Measurements from ENCODE around the gene SLC9B2.
"Not testable (repeated sequence)": the region's sequence is repeated elsewhere in the genome, so short reads cannot be mapped to it uniquely, and the experiment has no call there.

SLC9B2 gene

DNA sequence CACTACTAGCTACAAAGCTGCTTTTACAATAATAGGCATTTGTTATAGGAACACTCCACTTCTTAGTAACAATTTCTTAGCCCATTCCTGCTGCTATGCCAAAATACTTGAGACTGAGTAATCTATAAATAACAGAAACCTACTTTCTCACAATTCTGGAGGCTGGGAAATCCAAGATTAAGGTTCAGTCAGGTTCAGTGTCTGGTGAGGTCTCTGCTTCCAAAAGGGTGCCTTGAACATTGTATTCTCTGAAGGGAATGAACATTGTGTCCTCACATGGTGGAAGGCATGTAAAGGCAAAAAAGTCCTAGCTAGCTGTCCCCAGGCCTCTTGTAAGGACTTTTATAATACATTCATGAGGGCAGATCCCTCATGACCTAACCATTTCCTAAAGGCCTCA lies 64.0 kb downstream of the SLC9B2 start:
- no peak for DNase-seq

DNA sequence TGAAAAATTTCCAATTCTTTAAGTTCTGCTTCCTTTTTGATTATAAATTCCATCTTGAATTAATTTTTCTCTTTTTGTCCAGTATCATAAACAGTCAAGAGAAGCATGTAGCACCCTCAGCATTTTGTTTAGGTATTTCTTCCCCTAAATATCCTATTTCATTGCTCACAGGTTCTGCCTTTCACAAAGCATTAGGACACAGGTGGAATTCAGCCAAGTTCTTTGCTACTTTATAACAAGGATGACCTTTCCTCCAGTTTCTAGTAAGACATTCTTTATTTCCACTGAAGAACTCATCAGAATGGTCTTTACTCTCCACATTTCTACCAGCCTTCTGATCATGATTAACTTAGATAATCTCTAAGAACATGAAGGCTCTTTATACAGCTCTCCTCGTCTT lies 64.5 kb downstream of the SLC9B2 start:
- DNase-seq, result no peak

DNA sequence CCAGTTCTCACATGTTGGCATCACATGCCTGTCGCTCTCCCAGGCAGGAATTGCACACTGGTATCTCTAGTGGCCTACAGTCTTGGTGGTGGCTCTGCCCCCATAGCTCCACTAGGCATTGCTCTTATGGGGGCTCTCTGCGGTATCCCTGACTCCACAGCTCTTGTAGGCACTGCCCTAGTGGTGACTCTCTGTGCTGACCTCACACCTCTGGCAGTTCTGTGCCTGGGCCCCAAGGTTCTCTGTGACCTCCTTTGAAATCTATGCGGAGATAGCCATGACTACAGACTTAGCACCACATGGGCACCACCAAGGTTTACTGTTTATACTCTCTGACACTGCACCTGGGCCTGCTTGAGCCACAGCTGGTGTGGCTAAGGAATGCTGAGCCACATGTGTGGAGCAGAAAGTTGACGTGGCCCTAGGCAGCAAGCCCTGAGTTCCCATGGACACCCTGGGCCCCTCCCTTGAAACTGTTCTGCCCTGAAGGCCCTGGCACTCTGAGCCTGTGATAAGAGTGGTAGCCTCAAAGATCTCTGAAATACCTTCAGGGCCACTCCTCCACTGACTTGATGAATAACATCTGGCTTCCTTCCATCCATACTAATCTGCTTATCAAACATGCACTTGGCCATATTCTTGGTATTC lies 65.1 kb downstream of the SLC9B2 start:
- DNase-seq, result no peak

DNA sequence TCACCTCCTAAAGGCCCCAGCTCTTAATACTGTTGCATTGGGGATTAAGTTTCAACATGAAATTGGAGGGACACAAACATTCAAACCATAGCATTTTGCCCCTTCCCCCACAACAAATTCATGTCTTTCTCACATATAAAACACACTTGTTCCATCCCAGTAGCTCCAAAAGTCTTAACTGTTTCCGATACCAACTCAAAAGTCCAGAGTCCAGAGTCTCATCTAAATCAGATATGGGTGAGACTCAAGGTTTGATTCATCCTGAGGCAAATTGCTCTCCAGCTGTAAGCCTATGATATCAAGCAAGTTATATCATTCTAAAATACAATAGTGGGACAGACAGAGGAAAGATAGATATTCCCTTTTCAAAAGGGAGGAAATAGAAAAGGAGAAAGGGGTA lies 65.8 kb downstream of the SLC9B2 start:
- no peak for DNase-seq

DNA sequence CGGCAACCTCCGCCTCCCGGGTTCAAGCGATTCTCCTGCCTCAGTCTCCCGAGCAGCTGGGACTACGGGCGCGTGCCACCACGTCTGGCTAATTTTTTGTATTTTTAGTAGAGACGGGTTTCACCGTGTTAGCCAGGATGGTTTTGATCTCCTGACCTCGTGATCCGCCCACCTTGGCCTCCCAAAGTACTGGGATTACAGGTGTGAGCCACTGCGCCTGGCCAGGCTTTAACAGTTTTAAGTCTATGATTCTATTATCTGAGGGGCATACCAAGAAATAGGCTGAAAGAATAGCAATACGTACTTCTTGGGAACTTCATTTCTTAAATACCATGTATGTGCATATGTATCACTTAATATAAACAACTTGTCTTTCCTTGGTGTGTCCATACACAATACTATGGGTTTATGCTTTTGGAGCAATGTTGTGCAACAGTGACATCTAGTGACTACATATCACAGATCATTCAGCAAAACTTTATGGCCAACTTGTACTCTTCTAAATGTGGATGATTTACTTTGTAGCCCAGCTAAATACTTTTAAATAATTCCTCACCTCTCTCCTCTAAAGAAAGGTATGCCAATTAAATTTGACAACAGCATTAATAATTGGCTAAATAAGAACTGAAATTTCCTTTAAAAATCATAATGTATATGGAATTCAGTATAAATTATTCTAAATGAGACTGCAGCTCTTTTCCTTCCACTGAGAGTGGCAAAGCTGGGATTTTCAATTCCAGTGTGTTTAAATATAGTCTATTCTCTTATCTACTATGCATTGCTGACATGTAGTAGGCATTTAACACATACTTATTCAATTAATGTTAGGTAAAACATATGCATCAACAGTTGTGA lies 67.5 kb downstream of the SLC9B2 start:
- peak; percentile 0 for DNase-seq

DNA sequence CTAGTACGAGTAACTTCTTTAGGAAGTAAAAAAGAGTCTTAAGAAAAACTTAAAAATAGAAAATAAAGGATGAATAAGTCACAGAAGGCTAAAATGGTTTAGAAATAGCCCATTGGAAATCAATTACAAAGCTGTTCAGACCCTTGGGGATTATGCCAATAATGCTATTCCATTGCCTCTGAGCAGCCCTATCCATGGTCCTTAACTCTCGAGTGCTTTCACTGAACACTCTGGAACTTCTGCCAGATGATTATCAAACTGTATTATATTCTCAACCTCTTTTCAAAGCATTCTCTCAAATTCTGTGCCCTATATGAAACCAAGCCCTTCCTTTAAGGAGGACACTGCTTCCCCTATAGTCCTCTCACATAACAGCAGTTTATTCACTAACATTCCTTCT lies 74.0 kb downstream of the SLC9B2 start:
- DNase-seq, result no peak

DNA sequence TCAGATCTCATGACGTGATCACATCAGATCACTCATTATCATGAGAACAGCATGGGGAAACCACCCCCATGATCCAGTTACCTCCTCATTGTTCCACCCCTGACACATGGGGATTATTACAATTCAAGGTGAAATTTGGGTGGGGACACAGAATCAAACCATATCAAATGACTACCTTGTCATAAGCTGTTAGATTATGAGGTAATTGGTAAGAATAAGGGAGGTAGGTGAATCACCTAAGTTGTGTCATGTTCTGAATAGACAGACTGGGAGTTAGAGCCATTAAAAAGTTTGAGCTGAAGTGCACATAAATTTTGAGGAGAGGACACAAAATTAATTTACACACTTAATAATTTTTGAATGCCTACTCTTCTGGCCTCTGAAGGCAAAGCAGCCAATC lies 81.8 kb downstream of the SLC9B2 start:
- no peak for DNase-seq

DNA sequence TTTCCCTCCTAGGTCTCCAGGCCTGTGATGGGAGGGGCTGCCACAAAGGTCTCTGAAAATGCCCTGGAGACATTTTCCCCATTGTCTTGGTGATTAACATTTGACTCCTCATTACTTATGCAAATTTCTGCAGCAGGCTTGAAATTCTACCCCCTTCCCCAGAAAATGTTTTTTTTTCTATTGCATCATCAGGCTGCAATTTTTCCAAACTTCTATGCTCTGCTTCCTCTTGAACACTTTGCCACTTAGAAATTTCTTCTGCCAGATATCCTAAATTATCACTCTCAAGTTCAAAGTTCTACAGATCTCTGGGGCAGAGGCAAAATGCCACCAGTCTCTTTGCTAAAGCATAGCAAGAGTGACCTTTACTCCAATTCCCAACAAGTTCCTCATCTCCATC lies 82.6 kb downstream of the SLC9B2 start:
- not testable (repeated sequence) for DNase-seq

DNA sequence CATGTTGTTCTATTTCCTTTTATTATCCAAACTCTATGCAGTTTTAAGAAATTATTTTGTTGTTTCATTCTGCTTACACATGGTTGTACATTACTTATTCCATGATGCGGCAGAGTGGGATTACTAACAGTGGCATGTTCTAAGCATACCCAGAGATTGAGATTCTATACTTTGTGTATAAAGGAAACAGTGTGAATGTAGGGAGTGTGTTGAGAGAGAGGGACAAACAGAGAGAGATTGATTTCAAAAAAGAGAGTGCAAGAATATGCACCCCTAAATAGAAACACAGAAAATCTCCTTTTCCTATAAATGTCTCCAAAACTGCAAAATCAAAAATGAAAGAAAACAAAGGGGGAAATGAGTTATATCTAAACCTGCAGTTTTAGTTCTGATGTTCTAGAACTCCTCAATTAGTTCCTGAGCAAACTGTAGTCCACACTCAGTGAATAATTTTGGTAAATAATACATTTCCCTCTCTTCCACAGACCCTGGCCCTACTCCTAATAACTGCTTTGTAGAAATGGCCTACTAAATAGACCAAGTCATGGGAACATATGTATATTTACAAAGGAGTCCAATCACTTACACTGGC lies 88.0 kb downstream of the SLC9B2 start:
- DNase-seq, result no peak

DNA sequence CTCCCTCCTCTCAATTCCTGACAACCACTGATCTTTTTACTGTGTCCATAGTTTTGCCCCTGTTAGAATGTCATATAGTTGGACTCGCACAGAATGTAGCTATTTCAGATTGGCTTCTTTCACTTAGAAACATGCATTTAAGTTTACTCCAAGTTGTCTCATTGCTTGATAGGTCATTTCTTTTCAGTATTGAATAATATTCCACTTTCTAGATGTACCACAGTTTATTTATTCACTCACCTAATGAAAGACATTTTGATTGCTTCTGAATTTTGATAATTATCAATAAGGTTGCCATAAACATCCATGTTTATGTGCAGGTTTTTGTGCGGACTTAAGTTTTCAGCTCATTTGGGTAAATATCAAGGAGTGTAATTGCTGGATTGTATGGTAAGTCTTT lies 95.6 kb downstream of the SLC9B2 start:
- no peak for DNase-seq

All from NCI-H510A (cell line).